ENCODE data around the gene NARF. TPM values are rescaled to one million over a fixed set of nuclear protein-coding genes. Genes with fewer than 3 reads are reported as not detected.

NARF gene
- total RNA-seq, 2 experiments from 2014 or later = 49.9 to 51.3 TPM

DNA sequence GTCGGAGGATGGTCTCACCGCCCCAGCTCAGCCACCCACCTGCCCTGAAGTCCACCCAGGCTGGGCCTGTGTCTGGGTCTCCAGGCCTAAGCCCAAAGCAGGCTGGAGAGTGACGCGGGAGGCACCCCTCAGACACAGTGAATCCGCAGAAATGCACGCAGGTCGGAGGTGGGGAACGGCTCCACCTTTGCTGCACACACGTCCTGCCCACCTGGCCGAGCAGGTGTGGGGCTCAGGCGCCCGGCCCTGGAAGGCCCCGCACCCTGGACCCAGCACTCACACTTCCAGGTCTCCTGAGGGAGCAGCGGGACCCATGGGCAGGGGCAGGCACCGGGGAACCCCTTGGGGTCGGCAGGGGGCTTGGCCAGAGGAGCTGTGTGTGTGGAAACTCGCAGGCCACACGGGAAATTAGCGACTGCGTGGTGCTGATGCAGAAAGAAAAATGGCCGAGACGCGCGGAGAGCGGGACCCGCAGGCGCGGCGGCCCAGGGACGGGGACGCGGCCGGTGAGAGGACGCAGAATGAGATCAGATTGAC, 18.6 kb upstream of the NARF start:
- no peak overlapping the region for H3K27ac Mint-ChIP-seq
- no peaks in the 10 kb centered on the region for H3K9me3 Mint-ChIP-seq
- no peak overlapping the region for H3K4me3 Mint-ChIP-seq
- H3K36me3 Mint-ChIP-seq = peaks cover 9% of the 10 kb centered on the region
- no peaks in the 10 kb centered on the region for H3K27me3 Mint-ChIP-seq
- no peak for DNase-seq
- no peaks in the 10 kb centered on the region for H3K4me1 Mint-ChIP-seq

DNA sequence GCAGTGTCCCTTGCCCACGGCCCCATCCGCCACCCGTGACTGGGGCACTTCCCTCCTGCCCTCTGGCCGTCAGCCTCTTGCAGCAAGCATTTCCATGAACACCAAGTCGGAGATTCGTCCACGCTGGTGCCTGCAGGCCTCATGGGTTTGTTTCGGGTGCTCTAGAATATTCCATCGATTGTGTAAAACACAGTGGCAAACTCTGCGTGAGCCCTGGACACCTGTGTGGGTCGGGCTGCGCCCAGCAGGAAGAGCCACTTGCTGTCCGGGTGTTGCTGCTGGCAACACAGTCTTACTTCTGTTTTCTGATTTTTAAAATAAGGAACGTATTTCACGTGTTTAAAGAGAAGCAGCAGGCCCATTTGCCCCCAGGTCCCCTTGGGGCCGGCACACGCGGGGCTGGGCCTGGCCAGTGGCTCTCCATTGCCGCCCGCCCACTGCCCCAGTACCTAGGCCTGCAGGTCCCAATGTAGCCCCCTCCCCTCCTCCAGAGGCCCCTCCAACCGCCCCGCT, 18.0 kb upstream of the NARF start:
- Mint-ChIP-seq H3K36me3 (peaks cover 9% of the 10 kb centered on the region), H3K27me3 (no peaks in the 10 kb centered on the region), H3K9me3 (no peaks in the 10 kb centered on the region), H3K27ac (peak overlapping the region; percentile 29), H3K4me1 (no peaks in the 10 kb centered on the region), H3K4me3 (no peak overlapping the region)
- no peak for DNase-seq

DNA sequence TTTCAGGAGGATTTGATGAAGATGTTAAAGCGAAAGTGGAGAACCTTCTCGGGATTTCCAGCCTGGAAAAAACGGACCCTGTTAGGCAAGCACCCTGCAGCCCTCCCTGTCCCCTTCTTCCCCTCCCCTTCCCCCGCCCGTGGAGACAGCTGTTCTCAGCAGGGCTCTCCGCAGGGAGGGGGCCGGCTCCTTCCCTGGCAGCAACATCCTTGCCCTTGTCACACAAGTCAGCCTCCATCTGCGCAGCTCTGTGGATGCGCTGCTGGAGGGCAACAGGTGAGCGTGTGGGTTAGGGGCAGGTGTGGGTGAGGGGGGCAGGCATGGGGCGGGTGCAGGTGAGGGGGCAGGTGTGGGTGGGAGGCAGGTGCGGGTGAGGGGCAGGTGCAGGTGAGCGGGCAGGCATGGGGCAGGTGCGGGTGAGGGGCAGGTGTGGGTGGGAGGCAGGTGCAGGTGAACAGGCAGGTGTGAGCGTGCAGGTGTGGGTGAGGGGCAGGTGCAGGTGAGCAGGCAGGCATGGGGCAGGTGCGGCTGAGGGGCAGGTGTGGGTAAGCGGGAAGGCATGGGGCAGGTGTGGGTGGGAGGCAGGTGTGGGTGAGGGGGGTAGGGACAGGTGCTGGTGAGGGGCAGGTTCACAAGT, 17.4 kb upstream of the NARF start:
- Mint-ChIP-seq H3K4me3 (no peak overlapping the region), H3K9me3 (no peaks in the 10 kb centered on the region), H3K4me1 (no peaks in the 10 kb centered on the region), H3K27me3 (no peaks in the 10 kb centered on the region), H3K36me3 (peaks cover 9% of the 10 kb centered on the region), H3K27ac (no peak overlapping the region)
- DNase-seq = no peak

DNA sequence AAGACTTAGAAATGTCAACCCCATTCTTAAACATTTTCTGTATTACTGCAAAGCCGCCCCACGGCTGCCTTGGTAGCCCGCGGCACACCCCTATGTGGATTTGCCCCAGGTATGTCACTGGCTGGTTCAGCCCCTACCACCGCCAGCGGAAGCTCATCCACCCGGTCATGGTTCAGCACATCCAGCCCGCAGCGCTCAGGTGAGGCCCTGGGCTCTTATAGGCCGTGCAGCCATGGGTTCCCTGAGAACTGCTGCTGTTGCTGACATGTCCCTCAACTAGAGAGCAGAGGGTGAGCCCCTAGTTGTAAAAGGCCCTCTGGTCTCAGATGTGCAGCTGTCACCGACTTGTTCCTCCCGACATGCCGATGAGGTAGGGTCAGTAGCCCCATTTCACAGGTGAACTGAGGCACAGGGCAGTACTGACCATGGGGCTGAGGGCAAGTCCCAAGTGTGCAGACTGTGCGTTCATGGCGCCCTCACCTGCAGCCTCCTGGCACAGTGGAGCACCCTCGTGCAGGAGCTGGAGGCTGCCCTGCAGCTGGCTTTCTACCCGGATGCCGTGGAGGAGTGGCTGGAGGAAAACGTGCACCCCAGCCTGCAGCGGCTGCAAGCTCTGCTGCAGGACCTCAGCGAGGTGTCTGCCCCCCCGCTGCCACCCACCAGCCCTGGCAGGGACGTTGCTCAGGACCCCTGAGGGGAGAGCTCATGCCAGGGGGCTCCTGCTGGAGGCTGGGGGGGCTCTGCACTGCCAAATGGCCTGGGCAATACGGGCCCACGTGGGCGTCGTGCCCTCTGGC, 16.7 kb upstream of the NARF start:
- Mint-ChIP-seq H3K4me3 (no peak overlapping the region), H3K27ac (no peak overlapping the region), H3K27me3 (no peaks in the 10 kb centered on the region), H3K9me3 (no peaks in the 10 kb centered on the region), H3K36me3 (peaks cover 12% of the 10 kb centered on the region), H3K4me1 (no peaks in the 10 kb centered on the region)
- DNase-seq = no peak

DNA sequence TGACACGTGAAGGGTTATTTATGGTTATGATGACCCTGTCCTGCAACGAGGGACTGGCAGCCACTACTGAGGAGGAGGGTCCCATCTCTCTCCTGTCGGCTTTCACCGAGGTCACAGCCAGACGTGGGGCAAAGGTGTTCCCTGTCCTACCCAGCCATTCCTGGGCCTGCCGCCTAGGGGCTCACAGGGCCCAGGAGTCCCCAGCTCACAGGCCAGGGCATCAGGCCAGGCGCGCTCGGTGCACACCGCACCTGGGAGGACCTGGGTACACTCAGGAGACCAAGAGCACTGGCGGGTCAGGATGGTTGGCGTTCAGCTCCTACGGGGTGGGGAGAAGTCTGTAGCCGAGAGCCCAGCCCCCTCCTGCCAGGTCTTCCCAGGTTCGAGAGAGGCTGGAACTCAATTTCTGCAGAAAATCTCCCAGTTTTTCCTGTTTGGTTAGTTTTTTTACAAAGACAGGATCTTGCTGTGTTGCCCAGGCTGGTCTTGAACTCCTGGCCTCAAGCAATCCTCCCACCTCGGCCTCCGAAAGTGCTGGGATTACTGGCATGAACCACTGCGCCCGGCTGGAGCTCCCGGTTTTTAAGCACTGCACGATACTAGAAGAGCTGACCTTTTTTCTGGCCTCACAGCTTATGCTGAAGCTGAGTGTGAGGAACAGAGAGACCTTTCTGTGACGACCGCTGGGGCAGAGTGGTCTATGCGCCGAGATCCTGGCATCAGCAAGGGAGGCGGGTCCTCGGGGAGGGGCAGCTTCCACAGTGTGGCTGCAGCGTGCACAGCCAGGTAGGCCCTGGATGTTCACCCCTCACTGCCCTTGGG, 15.7 kb upstream of the NARF start:
- Mint-ChIP-seq H3K36me3 (peaks cover 16% of the 10 kb centered on the region), H3K4me1 (peaks cover 6% of the 10 kb centered on the region), H3K27me3 (no peaks in the 10 kb centered on the region), H3K9me3 (no peaks in the 10 kb centered on the region), H3K4me3 (no peak overlapping the region), H3K27ac (no peak overlapping the region)
- DNase-seq = no peak

DNA sequence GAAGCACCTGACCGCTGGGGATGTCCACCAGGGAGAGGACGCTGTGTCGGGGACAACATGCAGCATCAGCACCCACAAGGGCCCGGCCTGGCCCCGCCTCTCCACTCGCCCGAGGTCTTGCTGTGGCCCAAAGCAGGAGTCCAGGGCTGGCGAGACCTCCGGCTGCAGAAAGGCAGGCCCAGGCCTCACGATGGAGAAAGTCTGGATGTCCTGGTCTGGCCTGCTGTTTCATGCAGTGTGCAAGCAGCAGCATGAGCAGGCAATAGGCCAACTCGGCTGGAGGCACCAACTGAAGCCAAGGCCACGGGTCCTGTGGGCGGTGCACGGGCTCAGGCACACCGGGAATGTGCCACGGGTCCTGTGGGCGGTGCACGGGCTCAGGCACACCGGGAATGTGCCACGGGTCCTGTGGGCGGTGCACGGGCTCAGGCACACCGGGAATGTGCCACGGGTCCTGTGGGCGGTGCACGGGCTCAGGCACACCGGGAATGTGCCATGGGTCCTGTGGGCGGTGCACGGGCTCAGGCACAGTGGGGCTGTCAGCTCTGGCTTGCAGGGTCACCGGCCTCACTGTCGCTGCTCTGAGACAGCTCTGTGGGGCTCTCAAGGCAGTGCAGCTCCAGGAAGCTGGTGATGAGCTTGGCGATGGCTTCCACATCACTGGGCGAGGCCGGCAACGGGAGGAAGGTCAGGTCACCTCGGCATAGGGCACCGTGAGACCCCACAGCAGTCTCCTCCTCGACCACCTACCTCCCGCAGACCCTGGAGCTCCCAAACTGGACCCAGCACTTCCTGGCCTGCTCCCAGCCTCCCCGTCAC, 14.9 kb upstream of the NARF start:
- Mint-ChIP-seq H3K4me3 (no peak overlapping the region), H3K27ac (no peak overlapping the region), H3K9me3 (no peaks in the 10 kb centered on the region), H3K36me3 (peaks cover 18% of the 10 kb centered on the region), H3K4me1 (peaks cover 8% of the 10 kb centered on the region), H3K27me3 (no peaks in the 10 kb centered on the region)
- no peak for DNase-seq

DNA sequence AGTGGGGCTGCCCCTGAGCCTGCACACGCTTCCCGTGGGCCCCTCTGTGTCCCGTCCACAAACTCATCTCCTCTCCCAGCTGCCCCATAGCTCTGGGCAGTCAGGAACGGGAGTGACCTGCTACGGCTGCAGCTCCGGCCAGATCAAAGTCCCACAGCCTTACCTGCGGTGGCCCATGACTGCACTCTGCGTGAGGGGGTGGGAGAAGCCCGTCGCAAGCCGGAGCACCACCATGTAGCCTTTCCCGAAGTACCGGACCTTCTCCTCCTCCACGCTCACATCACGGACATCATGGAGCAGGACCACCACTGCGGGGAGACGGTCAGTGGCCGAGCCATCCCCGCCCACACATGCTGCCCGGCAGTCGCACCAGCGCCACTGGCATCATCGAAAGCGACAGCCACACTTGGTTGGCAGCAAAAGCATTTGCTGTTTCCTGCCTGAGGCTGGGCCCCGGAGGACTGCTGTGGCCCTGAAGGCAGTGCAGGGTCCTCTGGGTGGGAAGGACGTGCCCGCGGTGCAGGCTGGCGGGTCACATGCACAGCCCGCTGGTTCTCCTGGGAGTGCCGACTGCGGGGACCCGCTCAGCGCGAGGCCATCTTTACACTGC, 14.2 kb upstream of the NARF start:
- H3K4me3 Mint-ChIP-seq = no peak overlapping the region
- H3K4me1 Mint-ChIP-seq = peaks cover 8% of the 10 kb centered on the region
- H3K9me3 Mint-ChIP-seq = no peaks in the 10 kb centered on the region
- DNase-seq = no peak
- no peak overlapping the region for H3K27ac Mint-ChIP-seq
- peaks cover 23% of the 10 kb centered on the region for H3K36me3 Mint-ChIP-seq
- no peaks in the 10 kb centered on the region for H3K27me3 Mint-ChIP-seq

DNA sequence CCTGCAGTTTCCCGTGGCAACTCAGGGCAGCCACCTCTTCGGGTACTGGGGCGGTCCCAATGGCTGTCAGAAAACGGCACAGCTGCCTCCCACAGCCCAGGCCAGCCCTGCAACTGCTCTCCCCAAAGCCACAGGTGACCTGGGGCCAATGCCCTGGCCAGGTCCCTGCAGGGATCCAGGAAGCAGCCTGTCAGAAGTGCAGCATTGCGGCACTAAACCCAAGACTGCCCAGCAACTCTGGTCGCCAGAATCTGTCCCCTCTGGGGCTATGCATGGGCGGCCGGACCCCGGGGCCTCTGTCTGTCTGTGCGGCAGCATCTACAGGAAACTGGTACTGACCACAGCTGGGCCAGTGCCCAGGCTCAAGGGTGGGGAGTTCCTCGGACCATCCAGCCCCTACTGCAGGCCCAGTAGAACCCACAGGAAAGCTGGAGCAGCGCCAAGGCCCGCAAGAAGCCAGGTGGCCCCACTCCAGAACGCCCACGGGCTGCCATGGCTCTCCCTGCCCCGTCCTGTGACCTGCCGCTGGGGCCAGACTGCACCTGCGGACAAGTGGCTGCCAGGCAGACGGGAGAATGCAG, 13.5 kb upstream of the NARF start:
- H3K4me3 Mint-ChIP-seq = no peak overlapping the region
- no peaks in the 10 kb centered on the region for H3K27me3 Mint-ChIP-seq
- no peak for DNase-seq
- H3K4me1 Mint-ChIP-seq = peaks cover 14% of the 10 kb centered on the region
- H3K27ac Mint-ChIP-seq = no peak overlapping the region
- no peaks in the 10 kb centered on the region for H3K9me3 Mint-ChIP-seq
- H3K36me3 Mint-ChIP-seq = peaks cover 29% of the 10 kb centered on the region

DNA sequence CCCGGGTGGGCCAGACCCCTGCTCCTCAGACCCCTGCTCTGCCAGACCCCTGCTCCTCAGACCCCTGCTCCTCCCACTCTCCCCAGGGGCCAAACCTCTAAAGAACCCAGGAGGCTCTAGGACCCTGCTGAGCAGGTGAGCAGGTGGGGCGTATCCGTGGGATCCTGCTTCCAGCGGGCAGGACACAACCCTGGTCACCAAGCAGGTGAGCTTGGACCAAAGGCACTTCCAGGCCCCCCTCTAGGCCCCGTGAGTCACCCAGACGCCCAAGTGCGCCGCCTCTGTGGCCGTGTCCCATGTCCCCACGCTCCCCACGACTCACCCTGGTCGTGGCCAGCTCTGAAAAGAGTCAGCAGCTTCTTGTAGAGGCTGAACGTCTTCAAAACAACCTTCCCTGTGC, 13.0 kb upstream of the NARF start:
- no peaks in the 10 kb centered on the region for H3K9me3 Mint-ChIP-seq
- H3K4me1 Mint-ChIP-seq = peaks cover 14% of the 10 kb centered on the region
- no peak overlapping the region for H3K27ac Mint-ChIP-seq
- H3K4me3 Mint-ChIP-seq = no peak overlapping the region
- DNase-seq = no peak
- no peaks in the 10 kb centered on the region for H3K27me3 Mint-ChIP-seq
- peaks cover 28% of the 10 kb centered on the region for H3K36me3 Mint-ChIP-seq

DNA sequence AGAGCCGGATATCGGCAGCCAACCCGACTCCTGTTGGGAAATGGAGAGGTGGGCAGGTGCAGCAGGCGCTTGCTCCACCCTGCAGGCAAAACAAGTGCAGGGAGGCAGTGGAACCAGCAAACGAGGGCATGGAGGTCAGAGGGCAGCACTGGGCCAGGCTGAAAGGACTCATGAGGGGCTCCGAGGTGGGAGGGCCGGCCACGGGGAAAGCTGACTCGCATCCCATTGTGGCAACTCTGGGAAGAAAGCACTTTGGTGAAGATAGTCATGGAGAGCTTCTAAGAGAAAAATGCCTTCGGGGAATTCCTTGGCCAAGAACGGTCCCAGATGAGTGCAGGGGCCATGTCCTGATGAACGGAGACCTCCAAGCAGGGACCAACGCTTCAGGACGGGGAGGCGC, 12.4 kb upstream of the NARF start:
- Mint-ChIP-seq H3K4me3 (no peak overlapping the region), H3K9me3 (no peaks in the 10 kb centered on the region), H3K27ac (no peak overlapping the region), H3K27me3 (no peaks in the 10 kb centered on the region), H3K36me3 (peaks cover 28% of the 10 kb centered on the region), H3K4me1 (peaks cover 16% of the 10 kb centered on the region)
- no peak for DNase-seq

DNA sequence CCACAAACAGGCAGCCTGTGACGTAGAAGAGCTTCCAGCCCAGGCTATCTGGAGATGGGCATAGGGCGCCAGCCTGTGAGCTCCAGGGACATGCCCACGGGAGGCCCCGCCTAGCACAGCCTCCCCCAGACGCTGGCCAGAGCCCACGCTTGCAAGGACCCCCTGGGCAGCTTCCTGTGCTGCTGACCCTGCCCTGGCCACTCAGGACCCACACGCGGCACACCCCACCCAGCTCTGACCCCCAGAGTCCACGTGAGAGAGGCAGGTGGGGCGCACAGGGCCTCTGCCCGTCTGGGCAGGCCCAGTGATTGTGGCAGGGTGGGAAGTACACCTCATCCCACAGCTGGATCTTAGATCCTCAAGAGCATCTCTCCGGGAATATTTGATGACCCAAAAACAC, 11.9 kb upstream of the NARF start:
- H3K4me3 Mint-ChIP-seq = peak overlapping the region; percentile 22
- H3K9me3 Mint-ChIP-seq = no peaks in the 10 kb centered on the region

DNA sequence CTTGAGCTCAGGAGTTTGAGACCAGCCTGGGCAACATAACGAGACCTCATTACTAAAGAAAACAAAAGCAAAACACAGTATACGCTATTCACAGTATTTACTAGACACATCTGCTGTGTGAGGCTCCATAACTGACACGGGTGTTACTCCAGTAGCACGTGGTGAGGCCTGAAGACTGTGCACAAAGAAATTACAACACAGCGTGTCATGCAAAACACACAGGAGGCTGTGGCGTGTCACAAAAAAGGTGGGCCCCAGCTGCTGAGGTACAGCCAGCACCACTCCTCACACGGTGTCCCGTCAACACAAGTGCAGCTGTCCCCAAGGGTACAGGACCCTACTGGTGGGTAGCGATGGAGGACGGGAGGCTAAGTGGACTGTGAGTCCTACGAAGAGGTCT, 10.7 kb upstream of the NARF start:
- H3K9me3 Mint-ChIP-seq = no peaks in the 10 kb centered on the region
- H3K4me3 Mint-ChIP-seq = peak overlapping the region; percentile 47

More for the DNA sequence above, 11.9 kb upstream of the NARF start:
- DNase-seq = no peak
- Mint-ChIP-seq H3K4me1 (peaks cover 21% of the 10 kb centered on the region), H3K27me3 (no peaks in the 10 kb centered on the region), H3K27ac (peak overlapping the region; percentile 56), H3K36me3 (peaks cover 27% of the 10 kb centered on the region)

DNA sequence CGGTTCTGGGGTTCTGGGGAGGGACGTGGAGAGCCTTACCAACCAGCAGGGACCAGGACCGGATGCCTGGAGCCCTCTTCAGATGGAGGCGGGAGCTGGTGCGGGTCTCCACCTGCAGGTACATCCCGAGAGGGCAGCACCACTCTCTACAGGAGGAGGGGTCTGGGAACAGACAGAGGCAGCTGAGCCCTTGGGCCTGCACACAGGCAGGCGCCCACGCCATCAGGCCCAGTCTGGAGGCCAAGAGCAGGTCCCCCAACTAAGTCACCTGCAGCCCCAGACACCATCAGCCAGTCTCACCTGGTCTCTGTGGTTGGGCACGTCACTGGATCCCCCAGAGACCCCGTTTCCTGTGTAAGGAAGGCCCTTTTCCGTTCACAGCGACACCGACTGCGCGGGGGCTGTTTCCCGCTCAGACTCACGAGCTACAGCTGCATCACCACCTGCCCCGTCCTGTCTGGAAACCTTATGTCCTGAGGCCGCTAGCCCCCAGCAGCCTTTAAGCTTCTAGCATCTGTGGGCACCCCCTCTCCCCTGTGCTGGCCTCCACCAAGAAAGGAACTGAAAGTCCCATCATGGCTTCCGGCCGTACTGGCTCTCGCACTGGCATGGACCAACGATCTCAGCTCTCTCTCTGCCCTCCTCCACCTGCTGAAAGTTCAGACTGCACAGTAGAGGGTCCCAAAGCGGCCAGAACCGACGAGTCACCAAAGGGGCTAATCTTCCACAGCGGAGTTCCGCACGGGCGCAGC, 9.2 kb upstream of the NARF start:
- peak overlapping the region; percentile 98 for H3K4me3 Mint-ChIP-seq
- H3K4me1 Mint-ChIP-seq = peaks cover 29% of the 10 kb centered on the region
- H3K9me3 Mint-ChIP-seq = no peaks in the 10 kb centered on the region
- peak; percentile 78 for DNase-seq
- no peaks in the 10 kb centered on the region for H3K27me3 Mint-ChIP-seq
- peak overlapping the region; percentile 97 for H3K27ac Mint-ChIP-seq
- peaks cover 25% of the 10 kb centered on the region for H3K36me3 Mint-ChIP-seq

More for the DNA sequence above, 10.7 kb upstream of the NARF start:
- Mint-ChIP-seq H3K36me3 (peaks cover 27% of the 10 kb centered on the region), H3K27me3 (no peaks in the 10 kb centered on the region), H3K27ac (peak overlapping the region; percentile 79), H3K4me1 (peaks cover 29% of the 10 kb centered on the region)
- no peak for DNase-seq
